Lung (tissue), 12 donors: ENCODE data around the gene ZNF559. TPM values are rescaled to one million over a fixed set of nuclear protein-coding genes. Genes with fewer than 3 reads are reported as not detected.

Experiments
- ATAC-seq: fragments of 200-7000 bp; cut with Tn5 transposase; one replicate; pipeline ENCODE4 v1.9.1; 2020; ENCODE audit warnings: moderate number of reproducible peaks; ENCODE audit not compliant: insufficient read depth, low FRiP score
- DNase-seq, 3 donors: peaks; one replicate each; pipeline ENCODE4 v3.0.0-alpha.2; 2013 to 2017
- H3K27ac ChIP-seq, 2 donors: one replicate each; pipeline ENCODE4 v1.5.1; 2013; ENCODE audit warnings: mild to moderate bottlenecking in 2 of 2, moderate library complexity in 2 of 2, control low read depth in 1 of 2, inconsistent platforms in 1 of 2, low read depth in 1 of 2, low read length in 1 of 2
- H3K27me3 ChIP-seq, 3 donors: one replicate each; pipeline ENCODE4 v1.5.1; 2013; ENCODE audit warnings: low read length in 2 of 3; ENCODE audit not compliant: control insufficient read depth in 3 of 3, insufficient read depth in 3 of 3
- H3K36me3 ChIP-seq, 4 donors: one replicate each; pipeline ENCODE4 v1.5.1; 2013; ENCODE audit warnings: low read length in 4 of 4, mild to moderate bottlenecking in 1 of 4, moderate library complexity in 1 of 4; ENCODE audit not compliant: control insufficient read depth in 4 of 4, insufficient read depth in 4 of 4
- H3K4me1 ChIP-seq, 5 donors: one replicate each; pipeline ENCODE4 v1.5.1; 2013; ENCODE audit warnings: low read length in 5 of 5, mild to moderate bottlenecking in 2 of 5, moderate library complexity in 1 of 5; ENCODE audit not compliant: control insufficient read depth in 5 of 5, insufficient read depth in 5 of 5
- H3K4me3 ChIP-seq: one replicate; pipeline ENCODE4 v1.5.1; 2013; ENCODE audit warnings: mild to moderate bottlenecking, control low read depth, moderate library complexity
- H3K9ac ChIP-seq, 2 donors: one replicate each; pipeline ENCODE4 v1.5.1; 2013; ENCODE audit warnings: low read length in 2 of 2, control low read depth in 1 of 2; ENCODE audit not compliant: insufficient read depth in 1 of 2
- H3K9me3 ChIP-seq, 4 donors: one replicate each; pipeline ENCODE4 v1.5.1; 2013; ENCODE audit warnings: low read length in 3 of 4, mild to moderate bottlenecking in 1 of 4, moderate library complexity in 1 of 4; ENCODE audit not compliant: control insufficient read depth in 4 of 4, insufficient read depth in 3 of 4
- WGBS, 2 donors: extraction: QIAGEN DNeasy Blood & Tissue Kit; methylation state at CpG; one replicate each; pipeline ENCODE4 v1.1.7; 2013; 5-methylcytosine and 5-hydroxymethylcytosine counted together
- polyA plus RNA-seq, 2 donors: library from polyadenylated mRNA; stranded (reverse); fragments of 200-250 nt; gene quantifications; one replicate each; pipeline ENCODE4 v1.2.1, GENCODE V29; 2013
- total RNA-seq, 2 donors: library from RNA; depleted of rRNA in 1 of 2; stranded (reverse); fragments of >200 nt in 1 of 2; gene quantifications; one replicate each; pipeline ENCODE4 v1.2.1, GENCODE V29; 2014 to 2021
- TF ChIP-seq, protein P1 (sequence below): IDR thresholded peaks from 2 replicates; pipeline ENCODE4 v1.5.1; 2012; ENCODE audit warnings: mild to moderate bottlenecking; ENCODE audit errors: control extremely low read depth, extremely low read depth
- donor health status: control.
- donor health status: control.
- donor health status: Bipolar disorder and iron deficiency.
- donor health status: healthy.
- donor health status: DM: yes; HTN: yes; CAD: no.

The ZNF559 gene
- total and polyA plus RNA-seq, 4 donors, result 9.3 to 57.9 (median 15.0) TPM

DNA sequence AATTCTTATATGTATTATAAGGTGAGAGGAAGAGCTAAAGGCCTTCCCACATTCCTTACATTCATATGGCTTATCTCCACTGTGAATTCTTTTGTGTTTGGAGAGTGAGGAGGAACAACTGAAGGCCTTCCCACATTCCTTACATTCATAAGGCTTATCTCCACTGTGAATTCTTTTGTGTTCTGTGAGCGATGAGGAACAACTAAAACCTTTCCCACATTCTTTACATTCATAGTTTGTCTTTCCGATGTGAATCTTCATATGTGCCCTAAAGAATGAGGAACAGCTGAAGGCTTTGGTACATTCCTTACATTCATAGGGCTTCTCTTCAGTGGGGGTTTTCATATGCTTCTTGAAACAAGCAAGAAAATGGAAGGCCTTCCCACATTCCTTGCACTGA lies 27.6 kb upstream of the ZNF559 start:
- Histone ChIP-seq H3K36me3 (peaks cover 32 to 75% (median 68%) of the 10 kb centered on the region in 4 donors), H3K9me3 (peaks cover 35 to 56% (median 44%) of the 10 kb centered on the region in 4 donors), H3K4me1 (no peaks in the 10 kb centered on the region), H3K4me3 (no peak overlapping the region), H3K9ac (no peak overlapping the region), H3K27me3 (no peaks in the 10 kb centered on the region), H3K27ac (no peak overlapping the region)
- TF ChIP-seq, protein P1, sequence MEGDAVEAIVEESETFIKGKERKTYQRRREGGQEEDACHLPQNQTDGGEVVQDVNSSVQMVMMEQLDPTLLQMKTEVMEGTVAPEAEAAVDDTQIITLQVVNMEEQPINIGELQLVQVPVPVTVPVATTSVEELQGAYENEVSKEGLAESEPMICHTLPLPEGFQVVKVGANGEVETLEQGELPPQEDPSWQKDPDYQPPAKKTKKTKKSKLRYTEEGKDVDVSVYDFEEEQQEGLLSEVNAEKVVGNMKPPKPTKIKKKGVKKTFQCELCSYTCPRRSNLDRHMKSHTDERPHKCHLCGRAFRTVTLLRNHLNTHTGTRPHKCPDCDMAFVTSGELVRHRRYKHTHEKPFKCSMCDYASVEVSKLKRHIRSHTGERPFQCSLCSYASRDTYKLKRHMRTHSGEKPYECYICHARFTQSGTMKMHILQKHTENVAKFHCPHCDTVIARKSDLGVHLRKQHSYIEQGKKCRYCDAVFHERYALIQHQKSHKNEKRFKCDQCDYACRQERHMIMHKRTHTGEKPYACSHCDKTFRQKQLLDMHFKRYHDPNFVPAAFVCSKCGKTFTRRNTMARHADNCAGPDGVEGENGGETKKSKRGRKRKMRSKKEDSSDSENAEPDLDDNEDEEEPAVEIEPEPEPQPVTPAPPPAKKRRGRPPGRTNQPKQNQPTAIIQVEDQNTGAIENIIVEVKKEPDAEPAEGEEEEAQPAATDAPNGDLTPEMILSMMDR, result no peak
- no peak for ATAC-seq
- WGBS, 2 donors, result 94 to 97% methylated on average over 2 of the region's 2 CpGs
- DNase-seq, result no peak

DNA sequence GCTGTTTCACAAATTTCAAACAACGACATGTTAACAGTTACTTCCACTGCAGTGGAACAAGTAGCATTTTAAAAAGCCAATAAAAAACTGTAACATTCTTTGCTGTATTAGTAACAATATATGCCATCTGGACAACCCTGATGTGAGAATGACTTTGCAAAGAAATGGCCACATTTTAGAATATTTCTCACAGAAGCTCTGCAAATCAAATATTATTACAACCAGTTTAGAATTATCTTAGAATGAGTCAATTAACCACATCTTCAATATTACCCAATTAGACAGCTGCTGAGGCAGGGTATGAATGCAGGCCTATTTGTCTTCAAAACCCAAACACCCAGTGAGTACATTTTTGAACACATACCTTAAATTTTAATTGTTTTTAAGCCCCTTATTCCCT lies 17.5 kb upstream of the ZNF559 start:
- TF ChIP-seq, protein P1, result no peak
- H3K9ac ChIP-seq, result no peak overlapping the region
- 91 to 100% methylated on average over 1 of the region's 1 CpG for WGBS, 2 donors
- H3K9me3 ChIP-seq, result peaks cover 0 to 16% (median 2%) of the 10 kb centered on the region in 4 donors
- no peak overlapping the region for H3K4me3 ChIP-seq
- DNase-seq, result no peak
- H3K27me3 ChIP-seq, result no peaks in the 10 kb centered on the region
- H3K36me3 ChIP-seq, result peaks cover 18 to 33% (median 26%) of the 10 kb centered on the region in 4 donors
- H3K4me1 ChIP-seq, result peaks cover 0 to 10% (median 6%) of the 10 kb centered on the region in 5 donors
- H3K27ac ChIP-seq, result no peak overlapping the region
- ATAC-seq, result no peak

DNA sequence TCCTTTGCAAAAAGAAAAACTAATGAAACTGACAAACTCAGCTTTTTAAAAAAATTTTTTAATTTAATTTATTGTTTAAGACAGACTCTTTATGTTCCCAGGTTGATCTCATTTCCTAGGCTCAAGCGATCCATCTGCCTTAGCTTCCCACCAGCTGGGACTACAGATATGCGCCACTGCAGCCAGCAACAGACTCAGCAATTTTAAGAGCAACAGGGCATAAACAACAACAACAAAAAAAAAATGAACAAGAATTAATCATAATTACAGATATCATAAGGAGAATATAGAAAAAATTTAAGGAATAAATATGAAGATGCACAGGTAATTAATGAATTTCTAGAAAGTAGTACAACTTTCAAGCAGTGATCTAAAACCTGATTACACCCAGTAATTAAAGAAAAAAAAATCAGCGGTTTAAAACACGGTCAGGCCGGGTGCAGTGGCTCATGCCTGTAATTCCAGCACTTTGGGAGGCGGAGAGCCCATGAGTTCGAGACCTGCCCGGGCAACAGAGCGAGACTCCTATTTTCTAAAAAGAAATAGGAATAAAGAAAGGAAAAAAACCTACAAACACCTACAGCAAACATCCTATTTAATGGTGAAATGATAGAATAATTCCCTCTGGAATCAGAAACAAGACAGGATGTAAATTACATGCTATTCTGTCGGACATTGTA lies 15.7 kb upstream of the ZNF559 start:
- H3K4me3 ChIP-seq, result no peak overlapping the region
- H3K9ac ChIP-seq, result peak overlapping the region in 1 of 2 donors; percentile 61
- WGBS, 2 donors, result 71 to 78% methylated on average over 10 of the region's 10 CpGs

More for the DNA sequence above, 15.7 kb upstream of the ZNF559 start:
- Histone ChIP-seq H3K36me3 (peaks cover 7 to 18% (median 11%) of the 10 kb centered on the region in 4 donors), H3K4me1 (peaks cover 0 to 10% (median 6%) of the 10 kb centered on the region in 5 donors), H3K27me3 (no peaks in the 10 kb centered on the region), H3K9me3 (peaks cover 0 to 14% (median 0%) of the 10 kb centered on the region in 4 donors), H3K27ac (no peak overlapping the region)
- ATAC-seq, result no peak
- TF ChIP-seq, protein P1, result no peak
- DNase-seq, result peak in 1 of 3 donors; percentile 37
